ENCODE results near the gene GPM6B. TPM values are rescaled to one million over a fixed set of nuclear protein-coding genes. Genes with fewer than 3 reads are reported as not detected.
"Not testable (repeated sequence)": the region's sequence is repeated elsewhere in the genome, so short reads cannot be mapped to it uniquely, and the experiment has no call there.

Gene GPM6B
- total and polyA plus RNA-seq, 2 donors (not counting 3 experiments of a cell fraction or from before 2014, with no cell fraction given): 0.30 TPM; not detected in 1

DNA sequence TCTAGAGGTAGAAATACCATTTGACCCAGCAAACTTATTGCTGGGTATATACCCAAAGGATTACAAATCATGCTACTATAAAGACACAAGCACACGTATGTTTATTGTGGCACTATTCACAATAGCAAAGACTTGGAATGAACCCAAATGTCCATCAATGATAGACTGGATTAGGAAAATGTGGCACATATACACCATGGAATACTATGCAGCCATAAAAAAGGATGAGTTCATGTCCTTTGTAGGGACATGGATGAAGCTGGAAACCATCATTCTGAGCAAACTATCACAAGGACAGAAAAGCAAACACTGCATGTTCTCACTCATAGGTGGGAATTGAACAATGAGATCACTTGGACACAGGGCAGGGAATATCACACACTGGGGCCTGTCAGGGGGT lies 86.4 kb downstream of the GPM6B start:
- H3K4me1 ChIP-seq (ENCODE audit: control insufficient read depth, extremely low read depth, insufficient read depth, low read length); BruUV-seq (replicated peaks); H3K27me3 ChIP-seq (ENCODE audit: control insufficient read depth in 2 of 2, insufficient read depth in 2 of 2, low read length in 2 of 2); CTCF ChIA-PET; H3K4me3 ChIP-seq (replicated peaks in 1 of 3; ENCODE audit: insufficient read depth in 1 of 3, low read depth in 1 of 3, low read length in 3 of 3); H3K9me3 ChIP-seq (replicated peaks; ENCODE audit: control insufficient read depth, insufficient read depth, low read length); H3K9ac ChIP-seq (replicated peaks; ENCODE audit: extremely low read depth, insufficient read depth, low read length); DNase-seq (ENCODE audit: low read depth, low spot score); H2AFZ ChIP-seq (ENCODE audit: low read depth, low read length); FAIRE-seq; H4K20me1 ChIP-seq (replicated peaks; ENCODE audit: control insufficient read depth, extremely low read depth, insufficient read depth, low read length); POLR2A ChIA-PET; H3K4me2 ChIP-seq (ENCODE audit: insufficient read depth, low read length); intact Hi-C loops (cut with micrococcal nuclease); H3K27ac ChIP-seq (ENCODE audit: insufficient read depth, low read depth, low read length); dilution Hi-C loops (cut with MboI; ENCODE audit: extremely low pct_ligation_motif_present, low sequenced_read_pairs); H3K36me3 ChIP-seq (ENCODE audit: control insufficient read depth in 2 of 2, extremely low read depth in 1 of 2, insufficient read depth in 2 of 2, low read length in 2 of 2); H3K9me1 ChIP-seq (replicated peaks; ENCODE audit: control insufficient read depth, extremely low read depth, insufficient read depth, low read length): not testable (repeated sequence)
- H3K79me2 ChIP-seq (ENCODE audit: control insufficient read depth, insufficient read depth, low read length): peaks cover 29% of the 10 kb centered on the region

DNA sequence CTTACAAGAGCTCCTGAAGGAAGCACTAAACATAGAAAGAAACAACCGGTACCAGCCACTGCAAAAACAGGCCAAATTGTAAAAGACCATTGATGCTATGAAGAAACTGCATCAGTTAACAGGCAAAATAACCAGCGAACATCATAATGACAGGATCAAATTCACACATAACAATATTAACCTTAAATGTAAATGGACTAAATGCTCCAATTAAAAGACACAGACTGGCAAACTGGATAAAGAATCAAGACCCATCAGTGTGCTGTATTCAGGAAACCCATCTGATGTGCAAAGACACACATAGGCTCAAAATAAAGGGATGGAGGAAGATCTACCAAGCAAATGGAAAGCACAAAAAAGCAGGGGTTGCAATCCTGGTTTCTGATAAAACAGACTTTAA lies 90.3 kb downstream of the GPM6B start:
- H3K9me1 ChIP-seq (replicated peaks; ENCODE audit: control insufficient read depth, extremely low read depth, insufficient read depth, low read length); H3K4me1 ChIP-seq (ENCODE audit: control insufficient read depth, extremely low read depth, insufficient read depth, low read length); H2AFZ ChIP-seq (ENCODE audit: low read depth, low read length); dilution Hi-C loops (cut with MboI; ENCODE audit: extremely low pct_ligation_motif_present, low sequenced_read_pairs); H4K20me1 ChIP-seq (replicated peaks; ENCODE audit: control insufficient read depth, extremely low read depth, insufficient read depth, low read length); H3K4me3 ChIP-seq (replicated peaks in 1 of 3; ENCODE audit: insufficient read depth in 1 of 3, low read depth in 1 of 3, low read length in 3 of 3); CTCF ChIA-PET; POLR2A ChIA-PET; FAIRE-seq; H3K9me3 ChIP-seq (replicated peaks; ENCODE audit: control insufficient read depth, insufficient read depth, low read length); BruUV-seq (replicated peaks); DNase-seq (ENCODE audit: low read depth, low spot score); intact Hi-C loops (cut with micrococcal nuclease); H3K36me3 ChIP-seq (ENCODE audit: control insufficient read depth in 2 of 2, extremely low read depth in 1 of 2, insufficient read depth in 2 of 2, low read length in 2 of 2); H3K4me2 ChIP-seq (ENCODE audit: insufficient read depth, low read length); H3K79me2 ChIP-seq (ENCODE audit: control insufficient read depth, insufficient read depth, low read length); H3K27me3 ChIP-seq (ENCODE audit: control insufficient read depth in 2 of 2, insufficient read depth in 2 of 2, low read length in 2 of 2); H3K27ac ChIP-seq (ENCODE audit: insufficient read depth, low read depth, low read length); H3K9ac ChIP-seq (replicated peaks; ENCODE audit: extremely low read depth, insufficient read depth, low read length): not testable (repeated sequence)

- dilution Hi-C loops (cut with MboI; ENCODE audit: extremely low pct_ligation_motif_present, low sequenced_read_pairs); H3K4me3 ChIP-seq (replicated peaks in 1 of 3; ENCODE audit: insufficient read depth in 1 of 3, low read depth in 1 of 3, low read length in 3 of 3); H3K27me3 ChIP-seq (ENCODE audit: control insufficient read depth in 2 of 2, insufficient read depth in 2 of 2, low read length in 2 of 2); CTCF ChIA-PET; H3K9ac ChIP-seq (replicated peaks; ENCODE audit: extremely low read depth, insufficient read depth, low read length); H3K4me2 ChIP-seq (ENCODE audit: insufficient read depth, low read length); BruUV-seq (replicated peaks); H3K9me1 ChIP-seq (replicated peaks; ENCODE audit: control insufficient read depth, extremely low read depth, insufficient read depth, low read length); H3K79me2 ChIP-seq (ENCODE audit: control insufficient read depth, insufficient read depth, low read length); POLR2A ChIA-PET; H3K4me1 ChIP-seq (ENCODE audit: control insufficient read depth, extremely low read depth, insufficient read depth, low read length); H3K36me3 ChIP-seq (ENCODE audit: control insufficient read depth in 2 of 2, extremely low read depth in 1 of 2, insufficient read depth in 2 of 2, low read length in 2 of 2); H3K27ac ChIP-seq (ENCODE audit: insufficient read depth, low read depth, low read length); H2AFZ ChIP-seq (ENCODE audit: low read depth, low read length); H4K20me1 ChIP-seq (replicated peaks; ENCODE audit: control insufficient read depth, extremely low read depth, insufficient read depth, low read length); H3K9me3 ChIP-seq (replicated peaks; ENCODE audit: control insufficient read depth, insufficient read depth, low read length); DNase-seq (ENCODE audit: low read depth, low spot score); intact Hi-C loops (cut with micrococcal nuclease); FAIRE-seq: not testable (repeated sequence)
These were observed 92.0 kb downstream of the GPM6B start for GRCh38 chrX:13724878-13725277.
